ENCODE results near the gene PSTPIP2. TPM values are rescaled to one million over a fixed set of nuclear protein-coding genes. Genes with fewer than 3 reads are reported as not detected.

Gene PSTPIP2
- total and polyA plus RNA-seq, 2 of the 13 experiments (the other 11 are each of a cell fraction or from before 2014, with no cell fraction given): 0.25 to 0.27 TPM

DNA sequence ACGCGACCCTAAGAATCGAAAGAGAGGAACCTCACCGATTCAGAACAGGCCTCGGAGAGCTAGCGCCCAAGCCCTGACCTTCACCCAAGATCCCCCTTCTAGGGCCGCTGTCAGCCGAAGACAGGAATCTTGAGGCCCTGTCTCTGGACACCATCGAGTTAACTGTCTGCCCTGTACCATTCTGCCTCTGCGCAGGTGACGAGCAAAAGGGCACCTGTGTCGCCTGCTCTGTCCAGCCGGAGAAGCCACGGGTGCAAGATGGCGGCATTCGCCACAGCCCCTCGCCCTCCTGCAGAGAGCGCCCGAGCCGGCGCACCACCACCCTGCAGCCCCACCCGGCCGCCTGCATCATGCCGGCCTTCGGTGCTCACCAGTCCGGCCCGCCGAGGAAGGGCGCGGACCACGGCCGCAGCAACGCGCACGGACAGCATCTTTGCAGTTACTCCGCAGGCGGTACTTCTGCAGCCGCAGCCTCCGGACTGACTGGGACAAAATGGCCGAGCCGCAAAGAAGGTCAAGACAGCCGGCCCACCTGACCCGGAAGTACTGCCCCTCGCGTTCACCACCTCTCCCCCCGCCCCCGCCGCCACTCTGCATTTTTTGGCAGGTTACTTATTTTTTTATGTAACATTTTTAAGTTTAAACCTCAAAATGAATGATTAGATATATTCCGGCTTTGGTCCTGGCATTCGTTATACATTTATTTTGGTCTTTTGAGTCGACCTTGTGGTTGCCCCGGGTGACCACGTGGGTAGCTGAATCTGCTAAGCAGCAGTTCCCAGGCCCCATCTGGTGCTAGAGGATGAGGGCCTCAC lies 25.9 kb upstream of the PSTPIP2 start, which contains the start of gene ATP5F1A (continued):
- TF ChIP-seq, protein P1, sequence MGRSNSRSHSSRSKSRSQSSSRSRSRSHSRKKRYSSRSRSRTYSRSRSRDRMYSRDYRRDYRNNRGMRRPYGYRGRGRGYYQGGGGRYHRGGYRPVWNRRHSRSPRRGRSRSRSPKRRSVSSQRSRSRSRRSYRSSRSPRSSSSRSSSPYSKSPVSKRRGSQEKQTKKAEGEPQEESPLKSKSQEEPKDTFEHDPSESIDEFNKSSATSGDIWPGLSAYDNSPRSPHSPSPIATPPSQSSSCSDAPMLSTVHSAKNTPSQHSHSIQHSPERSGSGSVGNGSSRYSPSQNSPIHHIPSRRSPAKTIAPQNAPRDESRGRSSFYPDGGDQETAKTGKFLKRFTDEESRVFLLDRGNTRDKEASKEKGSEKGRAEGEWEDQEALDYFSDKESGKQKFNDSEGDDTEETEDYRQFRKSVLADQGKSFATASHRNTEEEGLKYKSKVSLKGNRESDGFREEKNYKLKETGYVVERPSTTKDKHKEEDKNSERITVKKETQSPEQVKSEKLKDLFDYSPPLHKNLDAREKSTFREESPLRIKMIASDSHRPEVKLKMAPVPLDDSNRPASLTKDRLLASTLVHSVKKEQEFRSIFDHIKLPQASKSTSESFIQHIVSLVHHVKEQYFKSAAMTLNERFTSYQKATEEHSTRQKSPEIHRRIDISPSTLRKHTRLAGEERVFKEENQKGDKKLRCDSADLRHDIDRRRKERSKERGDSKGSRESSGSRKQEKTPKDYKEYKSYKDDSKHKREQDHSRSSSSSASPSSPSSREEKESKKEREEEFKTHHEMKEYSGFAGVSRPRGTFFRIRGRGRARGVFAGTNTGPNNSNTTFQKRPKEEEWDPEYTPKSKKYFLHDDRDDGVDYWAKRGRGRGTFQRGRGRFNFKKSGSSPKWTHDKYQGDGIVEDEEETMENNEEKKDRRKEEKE (IDR thresholded peaks at IDR 0.05): no peak
- TF ChIP-seq, protein P2, sequence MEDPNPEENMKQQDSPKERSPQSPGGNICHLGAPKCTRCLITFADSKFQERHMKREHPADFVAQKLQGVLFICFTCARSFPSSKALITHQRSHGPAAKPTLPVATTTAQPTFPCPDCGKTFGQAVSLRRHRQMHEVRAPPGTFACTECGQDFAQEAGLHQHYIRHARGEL (CRISPR knock-in tag; IDR thresholded peaks at IDR 0.05): no peak
- TF ChIP-seq NPAS2 (CRISPR knock-in tag; IDR thresholded peaks at IDR 0.05; ENCODE audit: borderline replicate concordance) (no peak), ZKSCAN8 (CRISPR knock-in tag; IDR thresholded peaks at IDR 0.05; ENCODE audit: borderline replicate concordance) (no peak), SMARCE1 (IDR thresholded peaks at IDR 0.05; ENCODE audit: borderline replicate concordance) (no peak), ZFX (CRISPR knock-in tag; IDR thresholded peaks at IDR 0.05; ENCODE audit: low read depth) (peak; percentile 93), ATAD3A (CRISPR knock-in tag; IDR thresholded peaks at IDR 0.05) (no peak), ZBTB26 (CRISPR knock-in tag; IDR thresholded peaks at IDR 0.05; ENCODE audit: borderline replicate concordance) (no peak), NCOA1 (CRISPR knock-in tag; IDR thresholded peaks at IDR 0.05) (peak; percentile 78; the same call in 1 of the 2 replicates), TEAD3 (CRISPR knock-in tag; optimal IDR thresholded peaks at IDR 0.05; ENCODE audit: borderline replicate concordance) (peak; percentile 20), STAT5B (CRISPR knock-in tag; IDR thresholded peaks at IDR 0.05) (no peak), SRF (IDR thresholded peaks at IDR 0.05; ENCODE audit: low read depth, low read length) (no peak), IRX3 (CRISPR knock-in tag; IDR thresholded peaks at IDR 0.05; ENCODE audit: borderline replicate concordance, low read depth) (peak; percentile 65; the same call in 1 of the 2 replicates), SKIL (CRISPR knock-in tag; IDR thresholded peaks at IDR 0.05; ENCODE audit: borderline replicate concordance) (no peak)
- TF ChIP-seq, protein P3, sequence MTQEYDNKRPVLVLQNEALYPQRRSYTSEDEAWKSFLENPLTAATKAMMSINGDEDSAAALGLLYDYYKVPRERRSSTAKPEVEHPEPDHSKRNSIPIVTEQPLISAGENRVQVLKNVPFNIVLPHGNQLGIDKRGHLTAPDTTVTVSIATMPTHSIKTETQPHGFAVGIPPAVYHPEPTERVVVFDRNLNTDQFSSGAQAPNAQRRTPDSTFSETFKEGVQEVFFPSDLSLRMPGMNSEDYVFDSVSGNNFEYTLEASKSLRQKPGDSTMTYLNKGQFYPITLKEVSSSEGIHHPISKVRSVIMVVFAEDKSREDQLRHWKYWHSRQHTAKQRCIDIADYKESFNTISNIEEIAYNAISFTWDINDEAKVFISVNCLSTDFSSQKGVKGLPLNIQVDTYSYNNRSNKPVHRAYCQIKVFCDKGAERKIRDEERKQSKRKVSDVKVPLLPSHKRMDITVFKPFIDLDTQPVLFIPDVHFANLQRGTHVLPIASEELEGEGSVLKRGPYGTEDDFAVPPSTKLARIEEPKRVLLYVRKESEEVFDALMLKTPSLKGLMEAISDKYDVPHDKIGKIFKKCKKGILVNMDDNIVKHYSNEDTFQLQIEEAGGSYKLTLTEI (CRISPR knock-in tag; conservative IDR thresholded peaks at IDR 0.05): no peak
- TF ChIP-seq, protein P4, sequence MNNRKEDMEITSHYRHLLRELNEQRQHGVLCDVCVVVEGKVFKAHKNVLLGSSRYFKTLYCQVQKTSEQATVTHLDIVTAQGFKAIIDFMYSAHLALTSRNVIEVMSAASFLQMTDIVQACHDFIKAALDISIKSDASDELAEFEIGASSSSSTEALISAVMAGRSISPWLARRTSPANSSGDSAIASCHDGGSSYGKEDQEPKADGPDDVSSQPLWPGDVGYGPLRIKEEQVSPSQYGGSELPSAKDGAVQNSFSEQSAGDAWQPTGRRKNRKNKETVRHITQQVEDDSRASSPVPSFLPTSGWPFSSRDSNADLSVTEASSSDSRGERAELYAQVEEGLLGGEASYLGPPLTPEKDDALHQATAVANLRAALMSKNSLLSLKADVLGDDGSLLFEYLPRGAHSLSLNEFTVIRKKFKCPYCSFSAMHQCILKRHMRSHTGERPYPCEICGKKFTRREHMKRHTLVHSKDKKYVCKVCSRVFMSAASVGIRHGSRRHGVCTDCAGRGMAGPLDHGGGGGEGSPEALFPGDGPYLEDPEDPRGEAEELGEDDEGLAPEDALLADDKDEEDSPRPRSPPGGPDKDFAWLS (CRISPR knock-in tag; IDR thresholded peaks at IDR 0.05; ENCODE audit: borderline replicate concordance): no peak
- TF ChIP-seq, protein P5, sequence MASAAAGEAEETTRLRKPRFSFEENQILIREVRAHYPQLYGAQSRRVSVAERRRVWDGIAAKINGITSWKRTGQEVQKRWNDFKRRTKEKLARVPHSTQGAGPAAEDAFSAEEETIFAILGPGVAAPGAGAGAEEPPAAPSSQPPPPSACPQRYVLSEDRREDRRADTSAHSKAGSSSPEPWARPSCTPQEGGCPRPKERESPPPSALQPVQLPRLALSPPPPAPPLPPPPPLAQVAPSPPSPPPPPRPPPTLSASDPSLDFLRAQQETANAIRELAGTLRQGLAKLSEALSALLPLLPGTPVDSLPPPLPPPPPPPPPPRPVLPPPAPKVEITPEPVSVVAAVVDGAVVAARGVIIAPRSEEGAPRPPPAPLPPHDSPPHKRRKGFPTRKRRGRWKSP (CRISPR knock-in tag; IDR thresholded peaks at IDR 0.05): peak; percentile 60

Measured in HepG2 (cell line).